H1 (cell line): Measurements from ENCODE around the gene WNT9B. TPM values are rescaled to one million over a fixed set of nuclear protein-coding genes. Genes with fewer than 3 reads are reported as not detected.
A peak's percentile ranks its signal among the peaks of the same experiment; 100 is the strongest.

Experiments used
- CTCF ChIA-PET: fragments of 300-600 bp; sonication (Branson Sonifier 250); formaldehyde crosslinking; loops from one replicate; lab custom pipeline; 2021; ENCODE audit not compliant: partially characterized antibody; lab: Charles Lee
- POLR2A ChIA-PET: fragments of 300-600 bp; sonication (Branson Sonifier 250); formaldehyde crosslinking; loops from one replicate; lab custom pipeline; 2021; ENCODE audit warnings: inconsistent platforms; ENCODE audit not compliant: partially characterized antibody; lab: Charles Lee
- DNase-seq, 2 experiments: peaks; one replicate each; pipeline versions ENCODE4 v3.0.0 to v3.0.0-alpha.2; 2010 to 2022; ENCODE audit warnings: low spot score in 2 of 2, low read depth in 1 of 2, mixed read lengths in 1 of 2
- FAIRE-seq: peaks from 2 replicates; lab custom pipeline; 2011; peaks lifted over from hg19 to GRCh38; lab: Jason Lieb, UNC
- H2AFZ ChIP-seq: 2 replicates; pipeline ENCODE4 v1.8.1; 2012; ENCODE audit warnings: low read length, inconsistent platforms
- H2AK5ac ChIP-seq: 2 replicates; pipeline ENCODE4 v1.6.1; 2013; ENCODE audit warnings: low read depth, low read length
- H2BK120ac ChIP-seq: replicated peaks from 2 replicates; pipeline ENCODE3; 2013; ENCODE audit warnings: low read depth, low read length, inconsistent platforms
- H2BK12ac ChIP-seq: 2 replicates; pipeline ENCODE4 v1.6.1; 2013; ENCODE audit warnings: low read depth, low read length
- H2BK15ac ChIP-seq: 2 replicates; pipeline ENCODE4 v1.6.1; 2013; ENCODE audit warnings: low read length
- H2BK20ac ChIP-seq: 2 replicates; pipeline ENCODE4 v1.6.1; 2013; ENCODE audit warnings: low read length
- H2BK5ac ChIP-seq: 2 replicates; pipeline ENCODE4 v1.6.1; 2013; ENCODE audit warnings: low read depth, low read length
- H3K14ac ChIP-seq: 2 replicates; pipeline ENCODE4 v1.6.1; 2013; ENCODE audit warnings: inconsistent platforms; ENCODE audit not compliant: insufficient read length
- H3K18ac ChIP-seq: 2 replicates; pipeline ENCODE4 v1.6.1; 2013; ENCODE audit warnings: low read length; ENCODE audit errors: extremely low read depth
- H3K23ac ChIP-seq: 2 replicates; pipeline ENCODE4 v1.6.1; 2013; ENCODE audit warnings: inconsistent platforms; ENCODE audit not compliant: insufficient read length
- H3K23me2 ChIP-seq: 2 replicates; pipeline ENCODE4 v1.6.1; 2013; ENCODE audit warnings: low read depth, low read length
- H3K27ac ChIP-seq: 2 replicates; pipeline ENCODE4 v1.6.1; 2011; ENCODE audit warnings: low read depth, low read length, inconsistent platforms
- H3K27me3 ChIP-seq, 4 experiments: replicated peaks in 1 of 4; 1 replicate in 1 of 4; 2 replicates in 3 of 4; pipeline versions ENCODE4 v1.6.1 to v1.8.1; 2011 to 2013; ENCODE audit warnings: low read length in 3 of 4, mild to moderate bottlenecking in 3 of 4, inconsistent platforms in 2 of 4, mixed read lengths in 2 of 4, moderate library complexity in 1 of 4; ENCODE audit not compliant: control insufficient read depth in 3 of 4, insufficient read depth in 3 of 4; ENCODE audit errors: extremely low read depth in 1 of 4
- H3K36me3 ChIP-seq, 4 experiments: 2 replicates each; pipeline versions ENCODE4 v1.6.1 to v1.8.1; 2011 to 2013; ENCODE audit warnings: mild to moderate bottlenecking in 4 of 4, low read length in 3 of 4, moderate library complexity in 2 of 4, control low read depth in 1 of 4, inconsistent platforms in 1 of 4; ENCODE audit not compliant: insufficient read depth in 4 of 4, control insufficient read depth in 2 of 4
- H3K4ac ChIP-seq: replicated peaks from 2 replicates; pipeline ENCODE3; 2013; ENCODE audit warnings: low read length, low read depth, mixed read lengths, inconsistent platforms; ENCODE audit not compliant: insufficient read length
- H3K4me1 ChIP-seq, 4 experiments: replicated peaks in 1 of 4; 1 replicate in 1 of 4; 2 replicates in 3 of 4; pipeline versions ENCODE4 v1.6.1 to v1.8.1; 2011 to 2013; ENCODE audit warnings: low read length in 3 of 4, inconsistent platforms in 2 of 4, mixed read lengths in 1 of 4; ENCODE audit not compliant: insufficient read depth in 4 of 4, control insufficient read depth in 3 of 4
- H3K4me2 ChIP-seq, 2 experiments: 2 replicates each; pipeline versions ENCODE4 v1.6.1 to v1.8.1; 2011 to 2013; ENCODE audit warnings: low read depth in 2 of 2, low read length in 2 of 2, control low read depth in 1 of 2, inconsistent platforms in 1 of 2, mild to moderate bottlenecking in 1 of 2; ENCODE audit not compliant: insufficient read depth in 1 of 2
- H3K4me3 ChIP-seq, 4 experiments: fragments of 200-600, 300-600 bp in 1 of 4; sonication (generic), shearing (Covaris generic), sonication (Bioruptor Twin) in 1 of 4; 2 replicates each; pipeline versions ENCODE4 v1.5.1 to v1.8.1; 2011 to 2016; ENCODE audit warnings: low read length in 4 of 4, low read depth in 3 of 4, control low read depth in 2 of 4, inconsistent platforms in 2 of 4, mild to moderate bottlenecking in 2 of 4, mixed read lengths in 1 of 4, moderate library complexity in 1 of 4; ENCODE audit not compliant: insufficient read depth in 2 of 4; ENCODE audit errors: extremely low read depth in 1 of 4
- H3K56ac ChIP-seq: replicated peaks from 2 replicates; pipeline ENCODE3; 2013; ENCODE audit warnings: low read depth, mild to moderate bottlenecking, mixed read lengths, low read length, inconsistent platforms; ENCODE audit not compliant: insufficient read length
- H3K79me1 ChIP-seq: 2 replicates; pipeline ENCODE4 v1.6.1; 2013; ENCODE audit warnings: low read depth, low read length, control low read depth
- H3K79me2 ChIP-seq, 2 experiments: 2 replicates each; pipeline versions ENCODE4 v1.6.1 to v1.8.1; 2012 to 2013; ENCODE audit warnings: low read length in 2 of 2, mild to moderate bottlenecking in 2 of 2, inconsistent platforms in 1 of 2; ENCODE audit not compliant: insufficient read depth in 2 of 2, control insufficient read depth in 1 of 2
- H3K9ac ChIP-seq, 4 experiments: replicated peaks in 1 of 4; 1 replicate in 1 of 4; 2 replicates in 3 of 4; pipeline versions ENCODE4 v1.6.1 to v1.8.1; 2011 to 2013; ENCODE audit warnings: low read depth in 3 of 4, low read length in 3 of 4, control low read depth in 2 of 4, mild to moderate bottlenecking in 2 of 4, moderate library complexity in 2 of 4, inconsistent platforms in 1 of 4; ENCODE audit errors: extremely low read depth in 1 of 4
- H3K9me3 ChIP-seq, 2 experiments: 2 replicates each; pipeline versions ENCODE4 v1.6.1 to v1.8.1; 2012 to 2013; ENCODE audit warnings: mild to moderate bottlenecking in 2 of 2, moderate library complexity in 2 of 2, control low read depth in 1 of 2, inconsistent platforms in 1 of 2, low read depth in 1 of 2, low read length in 1 of 2, mixed read lengths in 1 of 2; ENCODE audit not compliant: insufficient read depth in 2 of 2
- H4K20me1 ChIP-seq, 2 experiments: replicated peaks in 1 of 2; 2 replicates each; pipeline versions ENCODE3 to v1.8.1; 2011 to 2013; ENCODE audit warnings: inconsistent platforms in 2 of 2, low read length in 2 of 2, mild to moderate bottlenecking in 1 of 2; ENCODE audit not compliant: insufficient read depth in 2 of 2, control insufficient read depth in 1 of 2
- H4K5ac ChIP-seq: 2 replicates; pipeline ENCODE4 v1.6.1; 2013; ENCODE audit warnings: low read length, low read depth, mixed read lengths, inconsistent platforms; ENCODE audit not compliant: insufficient read length
- H4K8ac ChIP-seq: 2 replicates; pipeline ENCODE4 v1.8.0; 2013; ENCODE audit warnings: mild to moderate bottlenecking, moderate library complexity, low read length, inconsistent platforms; ENCODE audit not compliant: insufficient read depth; ENCODE audit errors: extremely low read depth
- H4K91ac ChIP-seq: replicated peaks from 2 replicates; pipeline ENCODE3; 2013; ENCODE audit warnings: low read length, mixed read lengths, inconsistent platforms; ENCODE audit not compliant: insufficient read length
- EZH2 ChIP-seq: fragments of 200-600 bp; sonication (generic); IDR thresholded peaks from 2 replicates; pipeline ENCODE4 v1.7.1; 2012; ENCODE audit warnings: low read depth, mild to moderate bottlenecking, moderate library complexity, low read length, inconsistent platforms; ENCODE audit not compliant: severe bottlenecking
- SIN3A ChIP-seq, 2 experiments: IDR thresholded peaks in 1 of 2; conservative IDR thresholded peaks in 1 of 2; 2 replicates each; pipeline ENCODE4 v1.6.1; 2011 to 2012; ENCODE audit warnings: low read length in 2 of 2, improper control_type of control experiment in 1 of 2, low read depth in 1 of 2, mild to moderate bottlenecking in 1 of 2
- SIRT6 ChIP-seq: IDR thresholded peaks from one replicate; pipeline ENCODE4 v1.7.1; 2012; ENCODE audit warnings: low read length, inconsistent platforms
- WGBS, 2 experiments: shearing (Covaris generic) in 1 of 2; methylation state at CpG; one replicate each; pipeline versions ENCODE4 v1.1.6 to v1.1.7; 2013 to 2015; ENCODE audit warnings: low lambda C conversion rate in 2 of 2, mixed read lengths in 2 of 2, inconsistent platforms in 1 of 2, low coverage in 1 of 2, missing lambda C conversion rate in 1 of 2; ENCODE audit not compliant: insufficient replicate concordance in 2 of 2, insufficient coverage in 1 of 2, insufficient read length in 1 of 2; ENCODE audit errors: extremely low coverage in 1 of 2, missing lambda C conversion rate in 1 of 2; 5-methylcytosine and 5-hydroxymethylcytosine counted together
- polyA plus RNA-seq, 7 experiments: library from polyadenylated mRNA; depleted of rRNA in 3 of 7; stranded (reverse) in 5 of 7; unstranded in 2 of 7; fragments of >200 nt in 5 of 7; fragments of 200-250 nt in 2 of 7; gene quantifications; 1 replicate in 5 of 7; 2 replicates in 1 of 7; 4 replicates in 1 of 7; pipeline versions ENCODE4 v1.2.1 to v1.2.3, GENCODE V29; 2011 to 2013; ENCODE audit warnings: missing spikeins in 2 of 7, mixed read lengths in 2 of 7
- total RNA-seq: library from RNA; stranded (reverse); fragmentation: NEBNext Ultra II Directional; extraction: Animal tissue kit (Norgen Biotek cat#: 25700); gene quantifications from 2 replicates; pipeline ENCODE4 v1.2.1, GENCODE V29; 2021

Gene WNT9B
- total and polyA plus RNA-seq, 2 of the 8 experiments (the other 6 are each of a cell fraction or from before 2014, with no cell fraction given), result 0.21 TPM; not detected in 1

DNA sequence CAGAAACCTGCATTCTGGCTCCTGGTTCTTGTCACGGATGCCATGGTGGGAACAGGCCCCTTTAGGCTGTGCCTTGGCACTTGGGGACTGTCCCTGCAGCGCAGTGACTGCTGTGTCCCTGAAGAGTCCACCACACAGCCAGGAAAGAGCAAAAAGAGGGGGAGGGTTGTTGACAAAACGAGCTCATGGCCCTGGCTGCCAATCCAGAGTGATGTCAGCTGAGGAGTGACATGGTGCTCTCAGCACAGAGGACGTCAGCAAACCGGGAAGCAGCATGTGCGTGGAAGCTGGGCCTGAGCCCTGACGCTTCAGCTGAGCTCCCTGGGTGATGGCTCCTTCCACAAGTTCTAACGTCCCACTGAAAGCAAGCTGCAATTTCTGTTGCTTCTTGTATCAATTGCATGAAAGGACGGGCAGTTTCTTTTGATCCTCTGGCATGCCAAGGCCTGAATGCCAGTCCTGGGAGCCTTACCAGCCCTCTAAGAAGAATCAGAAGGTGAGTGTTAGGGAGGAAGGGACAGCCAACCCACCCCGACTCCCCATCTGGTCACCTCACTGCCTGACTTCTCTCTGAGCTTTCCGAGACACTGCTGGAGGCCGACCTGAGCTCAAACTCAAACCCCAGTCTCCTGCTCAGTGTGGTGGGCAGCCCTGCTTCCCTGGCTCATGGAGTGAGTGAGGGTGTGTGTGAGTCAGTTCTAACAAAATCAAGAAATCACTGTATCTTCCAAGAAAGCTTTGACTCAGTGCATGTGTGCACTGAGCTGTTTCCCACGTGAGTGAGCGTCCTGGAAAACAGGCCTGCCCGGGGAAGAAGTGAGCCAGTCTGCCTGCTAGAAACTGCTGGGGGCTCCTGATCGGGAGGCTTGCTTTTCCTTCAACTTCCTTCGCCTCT is 18.2 kb upstream of the WNT9B start:
- Histone ChIP-seq H2BK12ac (no peak overlapping the region), H4K5ac (no peak overlapping the region), H3K36me3 (no peaks in the 10 kb centered on the region), H3K4ac (no peak overlapping the region), H3K27me3 (peaks cover 0 to 39% (median 16%) of the 10 kb centered on the region in 4 experiments; a peak in 5 of 7 replicates), H4K91ac (no peak overlapping the region), H2BK15ac (peak overlapping the region; percentile 97), H2BK120ac (no peak overlapping the region), H2BK5ac (no peak overlapping the region), H3K4me3 (no peak overlapping the region), H2BK20ac (no peak overlapping the region), H4K20me1 (peaks cover 0 to 1% of the 10 kb centered on the region in 2 experiments), H3K79me1 (no peaks in the 10 kb centered on the region), H3K4me1 (peaks cover 5 to 23% (median 17%) of the 10 kb centered on the region in 4 experiments), H3K9me3 (no peaks in the 10 kb centered on the region), H3K14ac (no peak overlapping the region), H3K4me2 (peak overlapping the region in 1 of 2 experiments; percentile 10; a peak in 2 of 4 replicates), H2AK5ac (no peak overlapping the region), H3K27ac (no peak overlapping the region), H3K79me2 (no peaks in the 10 kb centered on the region), H4K8ac (peak overlapping the region; percentile 76; the same call in 1 of the 2 replicates), H3K23ac (no peak overlapping the region), H3K18ac (no peak overlapping the region; the same call in 1 of the 2 replicates), H3K23me2 (no peaks in the 10 kb centered on the region; the same call in 1 of the 2 replicates), H3K9ac (no peak overlapping the region), H2AFZ (no peak overlapping the region), H3K56ac (no peak overlapping the region)
- FAIRE-seq, result no peak
- ChIA-PET CTCF (interaction anchor here (0.6 to 7.4 kb wide), 13 partner anchors 8 to 727 kb away, joined by 3 to 81 read pairs (median 5); no protein-coding TSS in a partner anchor), POLR2A (interaction anchor here (0.8 to 1.7 kb wide), 4 partner anchors 8 to 111 kb away, joined by 3 to 5 read pairs (median 4); no protein-coding TSS in a partner anchor)
- no peak for DNase-seq
- TF ChIP-seq SIN3A (conservative IDR thresholded peaks at IDR 0.05 in 1 of 2, IDR thresholded peaks at IDR 0.05 in 1 of 2; ENCODE audit: low read depth in 1 of 2, low read length in 2 of 2) (0 out of 4 replicates have a peak, but pooled peaks of 1 of the 2 experiments have one; percentile 6), EZH2 (peak; percentile 3), SIRT6 (no peak)
- 79% methylated on average over 17 of the region's 17 CpGs; no CpG with 5 or more reads in 1 of the 2 experiments for WGBS, 2 experiments
